Activated CD8-positive, alpha-beta memory T cell treated with anti-CD3 and anti-CD28 coated beads for 4 hours (primary cell): ENCODE data around the gene GAL3ST2.
"Not testable (repeated sequence)": the region's sequence is repeated elsewhere in the genome, so short reads cannot be mapped to it uniquely, and the experiment has no call there.

Source experiments
- DNase-seq, 2 donors: peaks; one replicate each; pipeline ENCODE4 v3.0.0-alpha.2; 2020; ENCODE audit warnings: low read depth in 2 of 2

The GAL3ST2 gene

DNA sequence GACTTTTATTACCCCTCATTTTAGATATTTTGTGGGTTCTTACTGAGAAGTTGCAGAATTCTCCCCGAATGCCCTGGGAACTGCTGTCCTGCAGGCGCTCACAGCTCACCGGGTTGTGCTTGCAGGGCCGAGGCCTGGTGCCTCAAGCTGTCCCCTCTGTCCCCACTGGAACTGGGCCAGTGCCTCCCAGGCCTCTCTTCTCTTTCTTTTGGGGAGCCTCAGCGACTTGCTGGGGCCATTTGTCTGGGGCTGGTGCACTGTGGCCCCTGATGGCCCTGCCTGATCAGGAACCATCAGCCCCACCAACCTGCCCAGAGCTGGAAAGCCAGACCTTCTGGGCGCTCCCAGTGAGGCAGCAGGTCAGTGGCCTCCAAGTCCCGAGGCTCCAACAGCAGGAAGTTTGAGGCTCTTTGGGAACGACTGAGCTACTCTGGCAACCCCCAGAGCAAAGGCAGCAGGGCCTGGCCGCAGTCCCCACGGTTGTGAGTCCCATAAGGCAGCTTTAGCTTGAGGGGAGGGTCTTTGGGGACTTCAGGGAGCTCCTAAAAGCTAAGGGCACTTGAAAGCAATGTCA, 17.7 kb downstream of the GAL3ST2 start:
- DNase-seq, result no peak

- no peak for DNase-seq
These were observed 18.7 kb downstream of the GAL3ST2 start for GRCh38 chr2:241795021-241795999.

DNA sequence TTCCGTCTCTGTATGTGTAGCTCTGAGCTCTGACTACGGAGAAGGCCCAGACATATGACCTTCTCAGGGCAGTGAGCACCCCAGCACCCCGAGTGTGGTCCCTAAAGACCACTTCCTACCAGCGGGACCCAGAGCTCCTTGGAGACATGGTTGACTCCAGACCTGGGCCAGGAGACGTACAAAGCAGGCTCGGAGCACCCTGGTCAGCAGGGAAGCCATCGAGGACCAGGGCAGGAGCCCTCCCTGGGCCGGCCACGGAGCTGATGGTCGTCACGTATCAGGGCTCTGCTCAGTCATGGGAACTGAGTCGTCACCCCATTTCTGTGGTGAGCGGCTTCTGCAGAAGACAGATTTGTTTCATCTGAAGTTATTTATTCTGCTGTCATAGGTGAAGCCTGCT, 19.6 kb downstream of the GAL3ST2 start:
- DNase-seq, result no peak

DNA sequence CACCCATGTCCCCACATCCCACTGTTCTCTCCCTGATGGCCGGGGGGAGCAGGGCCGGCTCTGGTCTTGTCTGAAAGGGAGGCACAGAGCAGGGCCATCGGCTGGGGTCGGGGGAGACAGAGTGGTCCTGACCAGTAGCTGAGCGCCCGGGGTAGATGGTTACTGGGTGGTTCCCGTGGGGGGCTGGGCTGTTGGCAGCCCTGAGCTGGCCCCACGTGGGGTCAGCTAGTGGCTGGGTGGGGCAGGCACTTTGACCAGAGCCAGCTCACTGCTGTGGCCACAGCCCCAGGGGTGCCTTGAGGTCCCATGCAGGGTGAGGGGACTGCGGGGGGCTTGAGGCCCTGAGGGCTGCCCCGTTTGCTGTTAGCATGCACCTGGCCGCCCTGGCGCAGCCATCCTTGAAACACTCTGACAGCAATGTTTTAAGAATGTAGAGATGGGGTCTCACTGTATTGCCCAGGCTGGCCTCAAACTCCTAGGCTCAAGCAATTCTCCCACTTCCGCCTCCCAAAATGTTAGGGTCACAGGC, 20.1 kb downstream of the GAL3ST2 start:
- DNase-seq, result no peak

- DNase-seq, result no peak
These were observed 20.9 kb downstream of the GAL3ST2 start for GRCh38 chr2:241797441-241798080.

- DNase-seq, result no peak
These were observed 21.5 kb downstream of the GAL3ST2 start for GRCh38 chr2:241798081-241798630.

DNA sequence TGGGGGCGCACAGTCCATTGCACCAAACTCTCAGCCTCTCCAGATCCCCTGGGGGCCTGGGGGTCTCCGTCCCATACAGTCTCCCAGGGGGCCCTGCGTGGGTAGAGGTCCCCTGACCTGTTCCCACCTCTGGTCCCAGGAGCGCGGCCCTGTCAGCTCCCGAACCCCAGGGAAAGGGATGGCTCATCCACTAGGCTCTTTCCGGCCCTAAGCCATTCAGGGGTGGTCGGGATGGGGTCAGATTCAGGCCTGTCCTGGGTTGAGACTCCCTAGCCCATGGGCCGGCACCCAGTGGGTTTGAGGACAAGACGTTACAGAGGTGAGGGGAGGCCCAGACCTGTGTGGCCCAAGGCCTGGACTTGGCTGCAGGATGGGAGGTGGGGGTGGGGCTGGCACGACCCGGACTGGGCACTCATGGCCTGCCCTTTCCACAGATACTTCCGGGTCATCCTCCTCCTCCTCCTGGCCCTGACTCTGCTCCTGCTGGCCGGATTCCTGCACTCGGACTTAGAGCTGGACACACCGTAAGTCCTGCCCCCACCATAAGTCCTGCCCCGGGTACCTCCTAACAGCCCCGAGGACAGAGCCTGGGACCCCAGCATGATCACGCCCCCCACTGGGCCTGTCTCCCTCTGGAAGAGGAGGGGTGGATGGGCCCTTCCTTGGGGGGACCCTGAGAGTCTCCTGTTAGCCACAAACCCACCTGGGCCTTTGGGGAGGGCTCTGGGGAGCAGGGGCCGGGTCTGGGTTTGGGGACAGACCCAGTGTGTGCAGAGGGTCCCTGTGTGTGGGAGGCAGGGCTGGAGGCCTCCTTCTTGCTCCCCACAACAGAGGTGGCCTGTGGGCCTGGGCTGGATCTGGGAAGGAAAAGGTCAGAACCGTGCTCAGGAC, 22.3 kb downstream of the GAL3ST2 start:
- no peak for DNase-seq

- DNase-seq, result no peak
These were observed 23.0 kb downstream of the GAL3ST2 start for GRCh38 chr2:241799522-241800197.

GRCh38 chr2:241800198-241800903, 23.7 kb downstream of the GAL3ST2 start:
- DNase-seq, result not testable (repeated sequence)

DNA sequence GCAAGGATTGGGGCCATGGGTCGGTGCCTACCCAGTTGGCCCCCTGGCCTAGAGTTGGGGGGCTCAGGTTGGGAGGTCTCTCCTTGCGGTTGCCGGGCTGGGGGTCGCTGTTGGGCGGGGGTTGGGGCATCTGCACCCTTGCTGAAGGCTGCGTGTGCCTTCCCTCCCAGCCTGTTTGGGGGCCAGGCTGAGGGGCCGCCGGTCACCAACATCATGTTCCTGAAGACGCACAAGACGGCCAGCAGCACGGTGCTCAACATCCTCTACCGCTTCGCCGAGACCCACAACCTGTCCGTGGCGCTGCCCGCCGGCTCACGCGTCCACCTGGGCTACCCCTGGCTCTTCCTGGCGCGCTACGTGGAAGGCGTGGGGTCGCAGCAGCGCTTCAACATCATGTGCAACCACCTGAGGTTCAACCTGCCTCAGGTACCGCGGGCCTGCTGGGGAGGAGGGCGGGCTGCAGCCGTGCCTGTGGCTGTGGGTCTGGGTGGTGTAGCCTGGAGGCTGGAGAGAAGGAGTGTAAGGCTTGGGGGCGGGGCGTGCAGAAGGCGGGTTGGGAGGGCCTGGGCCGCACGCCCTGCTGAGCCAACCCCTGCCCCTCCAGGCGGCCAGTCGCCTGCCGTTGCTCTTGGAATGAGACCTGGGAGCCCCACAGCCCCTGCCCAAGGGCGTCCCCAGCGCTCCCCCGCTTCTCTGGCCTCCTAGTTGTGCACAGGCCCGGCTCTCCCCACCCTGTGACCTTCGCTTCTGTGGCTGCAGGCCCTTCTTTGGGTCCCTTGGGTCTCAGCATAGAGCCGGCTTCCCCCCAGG, 25.2 kb downstream of the GAL3ST2 start:
- DNase-seq, result no peak

DNA sequence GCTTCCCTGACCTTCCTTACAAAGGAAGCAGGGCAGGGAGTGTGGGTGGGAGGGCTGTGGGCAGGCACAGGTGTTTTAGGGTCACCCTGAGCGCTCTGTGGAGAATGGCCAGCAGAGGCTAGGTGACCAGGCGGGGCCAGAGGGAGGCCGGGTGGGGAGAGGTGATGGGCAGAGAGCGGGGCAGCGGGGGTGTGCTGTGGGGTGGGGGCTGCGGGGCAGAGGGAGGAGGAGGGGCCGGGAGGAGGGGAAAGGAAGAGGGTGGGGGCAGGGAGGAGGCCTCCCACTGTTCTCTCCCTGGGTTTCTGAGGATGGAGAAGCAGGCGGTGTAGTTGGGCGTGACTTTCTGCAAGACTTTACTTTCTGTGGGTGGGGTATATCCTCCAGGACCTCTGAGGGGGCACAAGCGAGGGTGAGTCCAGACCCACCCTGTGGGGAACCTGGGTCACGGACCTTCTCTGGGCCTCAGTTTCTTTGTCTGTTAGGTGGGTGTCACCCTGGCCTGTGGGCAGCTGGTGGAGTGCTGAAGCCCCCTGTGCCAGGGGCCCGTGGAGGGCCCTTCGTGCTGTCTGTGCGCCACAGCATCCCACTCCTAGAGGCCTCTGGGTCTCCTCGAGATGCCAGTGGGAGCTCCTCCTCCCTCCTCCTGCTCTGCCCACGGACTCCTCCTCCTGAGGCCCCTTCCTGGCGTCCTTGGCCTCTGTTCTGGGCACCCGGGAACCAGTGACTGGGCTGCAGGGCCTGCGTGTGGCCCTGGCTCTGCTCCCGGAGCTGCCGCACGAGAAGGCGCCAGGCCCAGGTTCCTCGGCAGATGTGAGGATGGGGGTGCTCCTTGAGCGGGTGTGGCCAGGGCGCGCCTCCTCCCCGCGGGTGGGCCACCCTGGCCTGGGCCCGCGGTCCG, 26.0 kb downstream of the GAL3ST2 start:
- no peak for DNase-seq

- DNase-seq, result no peak
These were observed 27.0 kb downstream of the GAL3ST2 start for GRCh38 chr2:241803387-241804325.

GRCh38 chr2:241804326-241805229, 28.0 kb downstream of the GAL3ST2 start:
- DNase-seq, result no peak

DNA sequence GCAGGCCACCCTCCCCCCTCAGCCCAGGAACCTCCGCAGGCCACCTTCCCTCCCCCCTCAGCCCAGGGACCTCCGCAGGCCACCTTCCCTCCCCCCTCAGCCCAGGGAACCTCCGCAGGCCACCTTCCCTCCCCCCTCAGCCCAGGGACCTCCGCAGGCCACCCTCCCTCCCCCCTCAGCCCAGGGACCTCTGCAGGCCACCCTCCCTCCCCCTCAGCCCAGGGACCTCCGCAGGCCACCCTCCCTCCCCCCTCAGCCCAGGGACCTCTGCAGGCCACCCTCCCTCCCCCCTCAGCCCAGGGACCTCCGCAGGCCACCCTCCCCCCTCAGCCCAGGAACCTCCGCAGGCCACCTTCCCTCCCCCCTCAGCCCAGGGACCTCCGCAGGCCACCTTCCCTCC, 29.6 kb downstream of the GAL3ST2 start:
- DNase-seq, result not testable (repeated sequence)

- DNase-seq, result no peak
These were observed 31.6 kb downstream of the GAL3ST2 start for GRCh38 chr2:241808051-241808720.
